ENCODE results near the gene NOS3.

The NOS3 gene

GRCh38 chr7:150952331-150953050, 38.3 kb upstream of the NOS3 start:
- DNase-seq: no peak

GRCh38 chr7:150953061-150953997, 37.5 kb upstream of the NOS3 start:
- DNase-seq: no peak

- DNase-seq: no peak
These were observed 36.4 kb upstream of the NOS3 start for GRCh38 chr7:150954201-150954985.

- no peak for DNase-seq
These were observed 35.8 kb upstream of the NOS3 start for GRCh38 chr7:150954986-150955518.

- DNase-seq: peak; percentile 60
These were observed 35.1 kb upstream of the NOS3 start for GRCh38 chr7:150955519-150956394.

- no peak for DNase-seq
These were observed 34.3 kb upstream of the NOS3 start for GRCh38 chr7:150956395-150957132.

GRCh38 chr7:150957133-150958020, 33.4 kb upstream of the NOS3 start:
- DNase-seq: no peak

GRCh38 chr7:150958062-150958552, 32.7 kb upstream of the NOS3 start:
- no peak for DNase-seq

GRCh38 chr7:150958597-150958996, 32.2 kb upstream of the NOS3 start:
- DNase-seq: no peak

GRCh38 chr7:150959081-150959480, 31.7 kb upstream of the NOS3 start:
- DNase-seq: no peak

- no peak for DNase-seq
These were observed 30.8 kb upstream of the NOS3 start for GRCh38 chr7:150959739-150960734.

- no peak for DNase-seq
These were observed 29.1 kb upstream of the NOS3 start for GRCh38 chr7:150961510-150962289.

GRCh38 chr7:150962290-150962552, 28.6 kb upstream of the NOS3 start:
- DNase-seq: no peak

- no peak for DNase-seq
These were observed 28.0 kb upstream of the NOS3 start for GRCh38 chr7:150962553-150963399.

GRCh38 chr7:150963707-150964559, 26.9 kb upstream of the NOS3 start:
- no peak for DNase-seq

- no peak for DNase-seq
These were observed 26.2 kb upstream of the NOS3 start for GRCh38 chr7:150964593-150965111.
